Measurements from ENCODE around the gene LRRC75A. TPM values are rescaled to one million over a fixed set of nuclear protein-coding genes. Genes with fewer than 3 reads are reported as not detected.

Gene LRRC75A
- total and polyA plus RNA-seq, 3 donors from 2014 or later, result 39.1 to 47.9 (median 44.5) TPM

DNA sequence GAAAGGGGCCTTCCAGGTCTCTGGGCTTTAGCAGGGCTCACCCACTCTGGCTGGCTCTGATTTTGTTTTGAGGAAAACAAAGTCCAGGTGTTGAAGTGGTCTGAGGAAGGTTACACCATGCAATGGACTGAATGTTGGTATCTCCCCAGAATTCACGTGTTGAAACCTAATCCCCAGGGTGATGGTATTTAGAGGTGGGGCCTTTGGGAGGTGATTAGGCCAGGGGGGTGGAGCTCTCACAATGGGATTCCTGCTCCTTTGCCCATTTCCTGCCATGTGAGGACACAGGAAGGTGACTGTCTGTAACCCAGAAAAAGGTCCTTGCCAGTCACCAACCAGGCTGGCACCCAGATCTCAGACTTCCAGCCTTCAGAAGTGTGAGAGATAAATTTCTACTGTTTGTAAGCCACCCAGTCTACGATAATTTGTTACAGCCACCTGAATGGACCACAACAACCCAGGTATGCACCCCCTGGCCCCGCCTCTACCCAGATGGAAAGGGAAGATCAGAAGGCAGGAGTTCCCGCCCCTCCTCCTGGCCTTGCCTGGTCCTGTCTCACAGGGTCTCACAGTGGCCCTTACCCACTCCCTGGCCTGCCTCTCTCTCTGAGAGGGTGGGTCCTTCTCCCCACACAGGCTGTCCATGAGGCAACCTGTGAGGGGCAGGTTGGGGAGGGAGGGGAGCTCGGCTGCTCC, 32.0 kb downstream of the LRRC75A start:
- no peak overlapping the region for H3K4me3 ChIP-seq
- no peaks in the 10 kb centered on the region for H3K36me3 ChIP-seq (ENCODE audit: low read depth, missing control alignments)
- intact Hi-C loops (cut with DNase I; ENCODE audit: low total_unique reads), result loop anchor here (5.0 kb wide), 1 partner anchor 62 kb away; no protein-coding TSS in a partner anchor
- no peaks in the 10 kb centered on the region for H3K27me3 ChIP-seq
- no peak overlapping the region for H3K27ac ChIP-seq
- no peaks in the 10 kb centered on the region for H3K9me3 ChIP-seq
- no peak for DNase-seq
- H3K4me1 ChIP-seq, result peaks cover 37% of the 10 kb centered on the region
- no peak for TF ChIP-seq POLR2A (IDR thresholded peaks at IDR 0.05)
- TF ChIP-seq, protein P1, sequence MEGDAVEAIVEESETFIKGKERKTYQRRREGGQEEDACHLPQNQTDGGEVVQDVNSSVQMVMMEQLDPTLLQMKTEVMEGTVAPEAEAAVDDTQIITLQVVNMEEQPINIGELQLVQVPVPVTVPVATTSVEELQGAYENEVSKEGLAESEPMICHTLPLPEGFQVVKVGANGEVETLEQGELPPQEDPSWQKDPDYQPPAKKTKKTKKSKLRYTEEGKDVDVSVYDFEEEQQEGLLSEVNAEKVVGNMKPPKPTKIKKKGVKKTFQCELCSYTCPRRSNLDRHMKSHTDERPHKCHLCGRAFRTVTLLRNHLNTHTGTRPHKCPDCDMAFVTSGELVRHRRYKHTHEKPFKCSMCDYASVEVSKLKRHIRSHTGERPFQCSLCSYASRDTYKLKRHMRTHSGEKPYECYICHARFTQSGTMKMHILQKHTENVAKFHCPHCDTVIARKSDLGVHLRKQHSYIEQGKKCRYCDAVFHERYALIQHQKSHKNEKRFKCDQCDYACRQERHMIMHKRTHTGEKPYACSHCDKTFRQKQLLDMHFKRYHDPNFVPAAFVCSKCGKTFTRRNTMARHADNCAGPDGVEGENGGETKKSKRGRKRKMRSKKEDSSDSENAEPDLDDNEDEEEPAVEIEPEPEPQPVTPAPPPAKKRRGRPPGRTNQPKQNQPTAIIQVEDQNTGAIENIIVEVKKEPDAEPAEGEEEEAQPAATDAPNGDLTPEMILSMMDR (IDR thresholded peaks at IDR 0.05), result no peak
- WGBS, 2 donors, result 83% methylated on average over 5 of the region's 5 CpGs

DNA sequence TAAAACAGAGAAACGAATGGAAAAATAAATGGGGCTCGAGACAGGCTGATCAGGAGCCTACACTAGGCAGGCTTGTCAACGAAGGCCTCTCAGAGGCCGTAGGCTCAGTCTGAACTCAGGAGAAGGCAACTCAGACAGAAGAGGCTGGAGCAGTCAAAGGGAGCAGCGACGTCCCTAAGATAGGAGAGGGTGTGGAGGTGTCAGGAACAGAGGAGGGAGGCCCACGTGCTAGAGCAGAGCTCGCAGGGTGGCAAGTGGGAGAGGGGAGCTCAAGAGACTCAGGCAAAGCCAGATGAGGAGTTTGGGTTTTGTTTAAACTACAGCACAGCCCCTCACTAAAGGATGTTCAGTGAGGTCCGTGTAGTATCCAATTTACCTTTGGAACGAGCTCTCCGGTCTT, 32.7 kb downstream of the LRRC75A start:
- no peaks in the 10 kb centered on the region for H3K9me3 ChIP-seq
- no peak overlapping the region for H3K27ac ChIP-seq
- no peak overlapping the region for H3K4me3 ChIP-seq
- H3K36me3 ChIP-seq (ENCODE audit: low read depth, missing control alignments), result no peaks in the 10 kb centered on the region
- H3K27me3 ChIP-seq, result no peaks in the 10 kb centered on the region
- no peak for DNase-seq
- TF ChIP-seq POLR2A (IDR thresholded peaks at IDR 0.05), result no peak
- TF ChIP-seq, protein P1 (IDR thresholded peaks at IDR 0.05), result no peak
- intact Hi-C loops (cut with DNase I; ENCODE audit: low total_unique reads), result loop anchor here (5.0 kb wide), 1 partner anchor 63 kb away; no protein-coding TSS in a partner anchor
- peaks cover 29% of the 10 kb centered on the region for H3K4me1 ChIP-seq
- WGBS, 2 donors, result 84 to 88% methylated on average over 11 of the region's 11 CpGs

DNA sequence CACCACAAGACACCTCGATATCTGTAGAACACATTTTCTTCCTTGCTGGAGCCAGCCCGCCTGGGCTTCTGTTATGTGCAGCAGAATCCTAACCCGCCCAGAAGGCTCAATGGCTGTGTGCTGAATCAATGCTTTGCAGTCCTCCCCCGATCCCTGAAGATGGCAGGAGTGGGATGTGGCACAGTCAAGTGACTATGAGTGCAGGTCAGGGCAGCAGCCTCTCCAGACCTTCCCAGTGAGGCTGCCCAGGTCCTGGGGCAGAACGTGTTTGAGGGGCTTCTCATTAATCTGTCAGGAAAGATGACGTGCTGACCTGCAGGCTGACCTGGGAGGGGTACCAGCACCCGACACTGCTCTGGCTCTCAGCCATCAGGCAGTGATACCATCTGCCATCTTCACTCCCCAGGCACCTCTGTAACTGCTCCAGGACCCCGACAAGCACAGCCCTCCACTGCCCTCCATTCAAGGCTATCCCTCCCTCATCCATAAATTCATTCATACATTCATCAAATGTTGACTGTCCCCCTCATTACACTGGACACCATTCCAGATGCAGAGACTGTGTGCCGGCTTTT, 35.2 kb downstream of the LRRC75A start:
- Histone ChIP-seq H3K27ac (no peak overlapping the region), H3K4me1 (peaks cover 5% of the 10 kb centered on the region), H3K36me3 (ENCODE audit: low read depth, missing control alignments) (no peaks in the 10 kb centered on the region), H3K27me3 (no peaks in the 10 kb centered on the region), H3K9me3 (no peaks in the 10 kb centered on the region), H3K4me3 (no peak overlapping the region)
- peak; percentile 74 for DNase-seq
- no peak for TF ChIP-seq POLR2A (IDR thresholded peaks at IDR 0.05)
- TF ChIP-seq, protein P1 (IDR thresholded peaks at IDR 0.05), result no peak
- intact Hi-C loops (cut with DNase I; ENCODE audit: low total_unique reads), result loop anchor here (5.0 kb wide), 1 partner anchor 65 kb away; no protein-coding TSS in a partner anchor
- 73 to 89% methylated on average over 9 of the region's 9 CpGs for WGBS, 2 donors

DNA sequence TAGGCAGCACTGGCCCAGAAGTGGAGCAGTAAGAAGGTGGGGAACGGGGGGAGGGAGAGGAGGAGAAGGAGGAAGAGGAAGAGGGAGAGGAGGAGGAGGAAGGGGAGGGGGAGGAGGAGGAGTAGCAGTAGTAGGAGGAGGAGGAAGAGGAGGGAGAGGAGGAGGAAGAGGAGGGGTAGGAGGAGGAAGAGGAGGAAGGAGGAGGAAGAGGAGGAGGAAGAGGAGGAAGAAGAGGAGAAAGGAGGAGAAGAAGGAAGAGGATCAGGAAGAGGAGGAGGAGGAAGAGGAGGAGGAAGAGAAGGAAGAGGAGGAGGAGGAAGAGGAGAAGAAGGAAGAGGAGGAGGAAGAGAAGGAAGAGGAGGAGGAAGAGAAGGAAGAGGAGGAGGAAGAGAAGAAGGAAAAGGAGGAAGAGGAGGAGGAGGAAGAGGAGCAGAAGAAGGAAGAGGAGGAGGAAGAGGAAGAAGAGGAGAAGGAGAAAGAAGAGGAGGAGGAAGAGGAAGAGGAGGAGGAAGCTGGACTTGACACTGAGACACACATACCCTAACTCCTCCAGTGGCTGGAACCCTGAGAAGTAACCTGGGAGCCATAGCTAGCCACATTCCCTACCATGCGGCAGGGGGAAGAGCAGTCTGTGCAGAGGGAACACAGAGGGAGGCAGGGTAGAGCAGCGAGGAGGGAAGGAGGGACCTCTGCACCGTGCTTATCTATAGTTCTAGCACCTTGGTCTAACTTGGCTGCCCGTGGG, 35.8 kb downstream of the LRRC75A start:
- Histone ChIP-seq H3K9me3 (no peaks in the 10 kb centered on the region), H3K27me3 (no peaks in the 10 kb centered on the region), H3K4me1 (peaks cover 2% of the 10 kb centered on the region), H3K36me3 (ENCODE audit: low read depth, missing control alignments) (no peaks in the 10 kb centered on the region), H3K4me3 (no peak overlapping the region), H3K27ac (no peak overlapping the region)
- intact Hi-C loops (cut with DNase I; ENCODE audit: low total_unique reads), result loop anchor here (5.0 kb wide), 1 partner anchor 66 kb away; no protein-coding TSS in a partner anchor
- TF ChIP-seq, protein P1 (IDR thresholded peaks at IDR 0.05), result no peak
- TF ChIP-seq POLR2A (IDR thresholded peaks at IDR 0.05), result no peak
- DNase-seq, result no peak
- 63 to 93% methylated on average over 5 of the region's 5 CpGs for WGBS, 2 donors
